Liver (tissue), 9 donors: ENCODE data around the gene E2F3. TPM values are rescaled to one million over a fixed set of nuclear protein-coding genes. Genes with fewer than 3 reads are reported as not detected.

ENCODE experiments used
- DNase-seq: peaks from one replicate; pipeline ENCODE4 v3.0.0-alpha.2; 2017; ENCODE audit warnings: low spot score
- H3K27ac ChIP-seq, 2 donors: one replicate each; pipeline ENCODE4 v1.7.0; 2013; ENCODE audit warnings: inconsistent platforms in 2 of 2, low read length in 2 of 2, control low read depth in 1 of 2, low read depth in 1 of 2, mild to moderate bottlenecking in 1 of 2
- H3K27me3 ChIP-seq, 4 donors: one replicate each; pipeline versions ENCODE4 v1.6.1 to v1.7.0; 2013; ENCODE audit warnings: low read length in 3 of 4, inconsistent platforms in 1 of 4, mild to moderate bottlenecking in 1 of 4, moderate library complexity in 1 of 4; ENCODE audit not compliant: control insufficient read depth in 4 of 4, insufficient read depth in 4 of 4
- H3K36me3 ChIP-seq, 4 donors: one replicate each; pipeline versions ENCODE4 v1.6.1 to v1.7.0; 2013; ENCODE audit warnings: low read length in 3 of 4, mild to moderate bottlenecking in 3 of 4, low read depth in 1 of 4, moderate library complexity in 1 of 4; ENCODE audit not compliant: control insufficient read depth in 4 of 4, insufficient read depth in 3 of 4
- H3K4me1 ChIP-seq, 4 donors: one replicate each; pipeline versions ENCODE4 v1.6.1 to v1.7.0; 2013; ENCODE audit warnings: low read length in 3 of 4, mild to moderate bottlenecking in 3 of 4, moderate library complexity in 1 of 4; ENCODE audit not compliant: control insufficient read depth in 4 of 4, insufficient read depth in 4 of 4
- H3K4me3 ChIP-seq, 3 donors: one replicate each; pipeline versions ENCODE4 v1.6.1 to v1.7.0; 2013; ENCODE audit warnings: low read length in 3 of 3, control low read depth in 1 of 3, low read depth in 1 of 3, mild to moderate bottlenecking in 1 of 3
- H3K9ac ChIP-seq, 2 donors: one replicate each; pipeline ENCODE4 v1.7.0; 2013; ENCODE audit warnings: low read length in 2 of 2, mild to moderate bottlenecking in 2 of 2, moderate library complexity in 2 of 2, control low read depth in 1 of 2, low read depth in 1 of 2
- H3K9me3 ChIP-seq, 4 donors: one replicate each; pipeline versions ENCODE4 v1.6.1 to v1.7.0; 2013; ENCODE audit warnings: low read length in 3 of 4; ENCODE audit not compliant: control insufficient read depth in 4 of 4
- ATF3 ChIP-seq: IDR thresholded peaks from 2 replicates; pipeline ENCODE4 v1.6.1; 2016; ENCODE audit warnings: antibody characterized with exemption
- CTCF ChIP-seq: fragments of 150-350 bp; IDR thresholded peaks from 2 replicates; pipeline ENCODE4 v1.5.1; 2017; ENCODE audit warnings: improper control_type of control experiment, low read depth, low read length; ENCODE audit not compliant: missing input control
- EGR1 ChIP-seq, 2 donors: IDR thresholded peaks; 2 replicates each; pipeline ENCODE4 v1.6.1; 2016 to 2018; ENCODE audit warnings: antibody characterized with exemption in 2 of 2, low read depth in 2 of 2
- FOXA1 ChIP-seq: IDR thresholded peaks from 2 replicates; pipeline ENCODE4 v1.6.1; 2016; ENCODE audit warnings: antibody characterized with exemption
- FOXA2 ChIP-seq: IDR thresholded peaks from 2 replicates; pipeline ENCODE4 v1.6.1; 2016; ENCODE audit warnings: antibody characterized with exemption
- GABPA ChIP-seq, 2 donors: IDR thresholded peaks in 1 of 2; conservative IDR thresholded peaks in 1 of 2; 2 replicates each; pipeline ENCODE4 v1.6.1; 2016; ENCODE audit warnings: antibody characterized with exemption in 2 of 2, mild to moderate bottlenecking in 1 of 2, moderate library complexity in 1 of 2
- HNF4A ChIP-seq, 2 donors: conservative IDR thresholded peaks; 2 replicates each; pipeline ENCODE4 v1.6.1; 2016; ENCODE audit warnings: antibody characterized with exemption in 2 of 2, mild to moderate bottlenecking in 2 of 2
- HNF4G ChIP-seq: IDR thresholded peaks from 2 replicates; pipeline ENCODE4 v1.6.1; 2016; ENCODE audit warnings: antibody characterized with exemption
- JUND ChIP-seq, 2 donors: IDR thresholded peaks; 2 replicates each; pipeline ENCODE4 v1.6.1; 2016; ENCODE audit warnings: antibody characterized with exemption in 2 of 2
- MAX ChIP-seq: IDR thresholded peaks from 2 replicates; pipeline ENCODE4 v1.6.1; 2016; ENCODE audit warnings: antibody characterized with exemption
- NR2F2 ChIP-seq: IDR thresholded peaks from 2 replicates; pipeline ENCODE4 v1.6.1; 2016; ENCODE audit warnings: antibody characterized with exemption
- RAD21 ChIP-seq, 2 donors: IDR thresholded peaks; 2 replicates each; pipeline ENCODE4 v1.6.1; 2016; ENCODE audit warnings: antibody characterized with exemption in 2 of 2, mild to moderate bottlenecking in 2 of 2
- REST ChIP-seq: IDR thresholded peaks from 2 replicates; pipeline ENCODE4 v1.6.1; 2016; ENCODE audit warnings: antibody characterized with exemption, mild to moderate bottlenecking
- RXRA ChIP-seq, 2 donors: IDR thresholded peaks; 2 replicates each; pipeline ENCODE4 v1.6.1; 2017 to 2018; ENCODE audit warnings: antibody characterized with exemption in 2 of 2, mild to moderate bottlenecking in 1 of 2
- SP1 ChIP-seq: IDR thresholded peaks from 2 replicates; pipeline ENCODE4 v1.6.1; 2018; ENCODE audit warnings: antibody characterized with exemption, mild to moderate bottlenecking
- TAF1 ChIP-seq: conservative IDR thresholded peaks from 2 replicates; pipeline ENCODE4 v1.6.1; 2016; ENCODE audit warnings: antibody characterized with exemption, mild to moderate bottlenecking
- YY1 ChIP-seq: IDR thresholded peaks from 2 replicates; pipeline ENCODE4 v1.6.1; 2016; ENCODE audit warnings: antibody characterized with exemption, mild to moderate bottlenecking
- ZBTB33 ChIP-seq: IDR thresholded peaks from 2 replicates; pipeline ENCODE4 v1.6.1; 2016; ENCODE audit warnings: antibody characterized with exemption
- WGBS: extraction: QIAGEN DNeasy Blood & Tissue Kit; methylation state at CpG from one replicate; pipeline ENCODE4 v1.1.7; 2013; 5-methylcytosine and 5-hydroxymethylcytosine counted together
- polyA plus RNA-seq, 2 donors: library from polyadenylated mRNA; stranded (reverse) in 1 of 2; unstranded in 1 of 2; fragments of 200-250 nt in 1 of 2; fragments of >200 nt in 1 of 2; fragmentation: Nextera tagmentation in 1 of 2; extraction: Ambion mirVana in 1 of 2; gene quantifications; one replicate each; pipeline versions ENCODE4 v1.2.1 to v1.2.3, GENCODE V29; 2013 to 2015
- total RNA-seq, 2 donors: library from RNA; depleted of rRNA; stranded (reverse); fragments of >200 nt; gene quantifications; one replicate each; pipeline ENCODE4 v1.2.3, GENCODE V29; 2014
- donor health status: healthy.
- donor health status: healthy.
- donor health status: healthy.
- donor health status: healthy.
- donor health status: healthy.

E2F3 gene
- total and polyA plus RNA-seq, 4 donors: 1.4 to 5.0 (median 1.9) TPM

GRCh38 chr6:20417819-20418218, 16.1 kb downstream of the E2F3 start:
- H3K36me3 ChIP-seq: no peaks in the 10 kb centered on the region
- no peak overlapping the region for H3K27ac ChIP-seq
- H3K9me3 ChIP-seq: no peaks in the 10 kb centered on the region
- H3K9ac ChIP-seq: no peak overlapping the region
- H3K27me3 ChIP-seq: no peaks in the 10 kb centered on the region
- H3K4me1 ChIP-seq: no peaks in the 10 kb centered on the region
- no peak overlapping the region for H3K4me3 ChIP-seq
- no peak for TF ChIP-seq NR2F2
- TF ChIP-seq REST: no peak
- TF ChIP-seq JUND (IDR thresholded peaks at IDR 0.05): no peak
- TF ChIP-seq FOXA2: no peak
- DNase-seq: no peak
- WGBS: 81% methylated on average over 6 of the region's 6 CpGs

- Histone ChIP-seq H3K27ac (no peak overlapping the region), H3K36me3 (no peaks in the 10 kb centered on the region), H3K9ac (no peak overlapping the region), H3K9me3 (no peaks in the 10 kb centered on the region), H3K27me3 (no peaks in the 10 kb centered on the region), H3K4me3 (no peak overlapping the region), H3K4me1 (peaks cover 2 to 14% (median 9%) of the 10 kb centered on the region in 4 donors)
- no peak for DNase-seq
- TF ChIP-seq FOXA1 (no peak), JUND (IDR thresholded peaks at IDR 0.05) (no peak), TAF1 (no peak), SP1 (no peak), RXRA (IDR thresholded peaks at IDR 0.05) (no peak), HNF4A (conservative IDR thresholded peaks at IDR 0.05) (no peak), HNF4G (no peak), EGR1 (IDR thresholded peaks at IDR 0.05; ENCODE audit: low read depth in 2 of 2) (no peak), MAX (no peak), REST (no peak), ATF3 (no peak), GABPA (IDR thresholded peaks at IDR 0.05 in 1 of 2, conservative IDR thresholded peaks at IDR 0.05 in 1 of 2) (no peak), ZBTB33 (no peak), CTCF (no peak), NR2F2 (no peak), YY1 (no peak), RAD21 (IDR thresholded peaks at IDR 0.05) (no peak), FOXA2 (no peak)
- WGBS: 91% methylated on average over 3 of the region's 3 CpGs
Observed at GRCh38 chr6:20426177-20427082, 24.8 kb downstream of the E2F3 start.
